Medulla oblongata (tissue), 1 donor: ENCODE data around the gene STAT1.

Experiments
- DNase-seq: peaks from one replicate; pipeline ENCODE4 v3.0.0-alpha.2; 2015; ENCODE audit errors: extremely low spot score

STAT1 gene

DNA sequence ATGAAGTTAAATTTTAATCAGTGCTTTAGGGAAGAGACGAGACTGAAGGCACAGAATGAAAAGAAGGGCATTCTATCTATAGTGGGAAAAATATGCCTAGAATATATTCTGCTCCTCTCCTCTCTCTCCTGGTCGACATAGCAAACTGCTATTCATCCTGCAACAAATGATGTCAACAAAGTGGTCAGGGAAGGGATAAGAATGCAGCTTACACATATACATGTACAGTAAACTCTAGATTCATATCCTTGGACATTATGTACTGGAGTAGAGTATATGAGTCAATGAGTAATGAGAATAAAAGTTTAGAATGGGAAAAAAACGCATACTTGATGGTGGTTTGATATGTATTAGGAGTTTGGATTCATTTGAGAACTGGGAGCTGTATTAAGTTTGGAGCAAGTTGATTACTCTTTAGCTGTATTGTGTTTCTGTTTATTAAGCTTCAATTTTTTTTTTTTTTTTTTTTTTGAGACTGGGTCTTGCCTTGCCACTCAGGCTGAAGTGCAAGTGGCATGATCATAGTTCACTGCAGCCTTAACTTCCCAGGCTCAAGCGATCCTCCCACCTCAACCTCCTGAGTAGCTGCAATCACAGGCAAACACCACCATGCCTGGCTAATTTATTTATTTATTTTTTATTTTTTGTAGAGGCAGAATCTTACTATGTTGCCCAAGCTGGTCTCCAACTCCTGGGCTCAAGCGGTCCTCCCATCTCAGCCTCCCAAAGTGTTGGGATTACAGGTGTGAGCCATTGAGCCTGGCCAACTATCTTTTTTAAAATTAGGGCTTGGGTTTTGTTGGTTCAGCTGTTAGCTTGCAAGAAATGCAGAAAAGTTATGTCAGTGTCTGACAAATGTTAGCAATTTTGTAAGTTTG lies 53.8 kb downstream of the STAT1 start:
- DNase-seq, result no peak

DNA sequence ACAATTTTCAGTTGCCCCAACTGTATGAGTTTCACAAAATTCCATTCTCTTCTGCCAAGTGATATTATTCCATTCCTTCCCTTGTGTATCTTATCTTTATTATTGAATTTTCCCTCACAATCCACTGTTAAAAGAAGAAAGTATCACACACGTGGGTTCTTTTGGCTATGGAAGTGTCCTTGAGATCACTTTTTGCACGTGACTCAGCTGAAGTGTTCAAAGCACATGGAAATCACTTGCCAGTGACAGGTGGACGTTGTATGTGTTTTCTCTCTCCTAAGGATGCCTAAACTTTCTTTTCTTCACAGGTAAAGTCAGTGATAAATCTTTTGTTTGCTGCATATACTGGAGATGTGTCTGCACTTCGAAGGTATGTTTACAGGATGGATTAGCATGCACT lies 60.7 kb downstream of the STAT1 start:
- no peak for DNase-seq

- no peak for DNase-seq
Observed at GRCh38 chr2:190950566-190950991, 63.4 kb downstream of the STAT1 start.

DNA sequence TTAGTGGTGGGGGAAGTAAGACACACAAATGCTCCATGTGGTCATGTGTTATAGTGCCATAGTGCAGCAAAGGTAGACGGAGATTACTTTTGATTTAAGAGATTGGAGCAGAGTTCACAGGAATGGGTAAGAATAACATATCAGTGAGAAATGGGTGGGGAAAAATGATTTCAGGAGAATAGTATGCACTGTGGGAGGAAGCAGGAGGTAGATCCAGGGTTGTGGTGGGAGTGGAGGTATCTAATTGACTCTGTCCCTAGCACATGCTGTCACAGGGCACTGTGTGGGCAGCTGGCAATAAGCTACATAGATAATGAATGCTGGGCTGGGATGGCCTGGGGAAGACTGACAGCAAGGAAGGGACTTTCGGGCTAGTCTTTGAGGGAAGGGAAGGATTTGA lies 65.3 kb downstream of the STAT1 start:
- no peak for DNase-seq

- no peak for DNase-seq
Observed at GRCh38 chr2:190947711-190948251, 66.2 kb downstream of the STAT1 start.

GRCh38 chr2:190947141-190947540 lies 66.8 kb downstream of the STAT1 start:
- DNase-seq, result no peak

- no peak for DNase-seq
Observed at GRCh38 chr2:190943706-190944105, 70.3 kb downstream of the STAT1 start.

DNA sequence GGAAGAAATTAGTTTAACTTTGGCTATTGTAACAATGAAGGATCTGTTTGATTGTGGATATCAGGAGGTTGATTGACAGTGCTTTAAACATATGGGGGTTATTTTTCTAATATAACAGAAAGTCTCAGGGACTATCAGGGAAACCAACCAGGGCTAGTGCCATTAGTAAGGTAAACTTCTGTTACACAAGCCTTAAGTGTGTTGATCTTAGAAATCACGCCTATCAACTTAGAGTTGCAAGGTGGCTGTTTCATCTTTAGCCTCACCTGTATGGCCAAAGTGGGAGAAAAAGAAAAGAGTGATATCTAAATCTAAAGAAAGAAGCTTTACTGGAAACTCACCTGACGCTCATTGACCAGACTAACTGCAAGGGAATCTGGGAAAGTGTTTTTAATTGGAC lies 71.3 kb downstream of the STAT1 start:
- DNase-seq, result no peak

DNA sequence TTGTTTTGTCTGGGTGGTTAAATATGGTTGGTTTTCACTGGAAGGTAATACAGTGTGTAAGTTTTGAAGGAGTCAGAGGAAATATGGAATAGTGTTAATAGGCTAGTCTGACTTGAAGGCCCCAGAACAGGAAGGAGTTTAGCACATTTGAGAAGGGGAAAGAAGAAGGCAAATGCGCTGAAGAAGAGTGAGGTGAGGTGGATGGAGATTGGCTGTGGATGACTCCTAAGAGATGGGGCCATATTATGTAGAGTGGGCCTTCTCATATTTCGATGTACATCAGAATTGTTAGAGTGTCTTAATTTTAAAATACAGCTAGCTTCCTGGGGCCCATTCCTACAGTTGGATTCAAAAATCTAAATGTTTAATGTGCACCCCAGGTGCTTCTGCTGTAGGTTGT lies 72.4 kb downstream of the STAT1 start:
- DNase-seq, result no peak

- no peak for DNase-seq
Observed at GRCh38 chr2:190940454-190940853, 73.5 kb downstream of the STAT1 start.

DNA sequence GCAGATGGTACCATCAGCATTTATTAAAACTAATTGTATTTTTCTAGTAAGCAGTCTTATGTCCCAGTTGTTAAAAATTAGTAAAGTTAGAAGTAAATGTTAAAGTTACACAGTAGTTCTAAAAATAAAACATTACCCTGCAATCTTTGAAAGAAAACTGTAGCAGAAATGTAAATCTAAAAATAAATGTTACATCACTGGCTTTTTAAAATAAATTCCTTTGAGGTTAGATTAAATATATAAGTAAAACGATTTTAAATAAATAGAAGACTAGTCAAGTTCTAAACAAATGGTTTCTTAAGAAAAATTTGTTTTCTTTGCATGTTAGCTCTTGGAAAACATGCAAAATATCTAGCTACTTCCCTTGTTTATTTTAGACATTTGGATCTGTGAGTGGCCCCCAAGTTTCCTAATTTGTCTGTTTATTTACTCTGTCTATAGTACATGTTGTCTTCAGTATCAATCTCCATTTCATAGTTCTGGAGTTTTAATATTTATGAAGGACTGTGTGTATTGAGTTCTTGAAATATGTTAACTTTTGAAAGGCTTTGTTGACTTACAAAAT lies 75.1 kb downstream of the STAT1 start:
- DNase-seq, result no peak

- no peak for DNase-seq
Observed at GRCh38 chr2:190935054-190935453, 78.9 kb downstream of the STAT1 start.

DNA sequence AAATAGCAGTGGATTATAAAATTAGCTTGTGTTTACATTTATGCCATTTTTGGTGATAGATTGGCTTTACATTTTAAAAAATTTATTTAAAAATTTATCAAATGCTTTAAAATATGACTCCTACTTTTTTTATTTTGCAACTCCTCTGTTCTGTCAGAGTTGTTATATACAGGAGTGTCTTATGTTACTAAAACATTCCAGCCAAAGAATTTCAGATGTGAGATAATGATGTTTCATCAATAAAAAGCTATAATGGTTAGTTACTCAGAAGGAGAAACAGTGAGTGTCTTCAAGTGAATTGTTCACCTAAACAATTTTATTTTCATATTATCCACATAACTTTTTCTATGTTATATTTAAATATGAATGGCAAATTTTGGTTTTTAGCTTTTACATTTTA lies 80.6 kb downstream of the STAT1 start:
- DNase-seq, result no peak

DNA sequence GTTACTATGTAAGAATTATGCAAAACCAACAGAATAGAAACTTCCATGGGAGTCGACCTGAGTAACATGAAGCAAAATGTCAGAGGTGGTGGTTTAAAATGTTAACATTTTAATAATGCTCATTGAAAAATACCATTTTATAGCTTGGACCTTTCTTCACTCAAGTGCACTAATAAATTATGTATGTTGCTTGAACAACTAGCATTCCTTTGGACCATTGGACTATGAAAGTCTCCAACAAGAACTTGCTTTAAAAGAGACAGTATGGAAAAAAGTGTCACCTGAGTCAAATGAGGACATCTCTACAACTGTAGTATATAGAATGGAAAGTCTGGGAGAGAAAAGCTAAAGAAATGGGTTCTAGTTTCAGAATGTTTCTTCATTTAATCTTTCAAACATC lies 81.5 kb downstream of the STAT1 start:
- no peak for DNase-seq

- no peak for DNase-seq
Observed at GRCh38 chr2:190930411-190930810, 83.6 kb downstream of the STAT1 start.

DNA sequence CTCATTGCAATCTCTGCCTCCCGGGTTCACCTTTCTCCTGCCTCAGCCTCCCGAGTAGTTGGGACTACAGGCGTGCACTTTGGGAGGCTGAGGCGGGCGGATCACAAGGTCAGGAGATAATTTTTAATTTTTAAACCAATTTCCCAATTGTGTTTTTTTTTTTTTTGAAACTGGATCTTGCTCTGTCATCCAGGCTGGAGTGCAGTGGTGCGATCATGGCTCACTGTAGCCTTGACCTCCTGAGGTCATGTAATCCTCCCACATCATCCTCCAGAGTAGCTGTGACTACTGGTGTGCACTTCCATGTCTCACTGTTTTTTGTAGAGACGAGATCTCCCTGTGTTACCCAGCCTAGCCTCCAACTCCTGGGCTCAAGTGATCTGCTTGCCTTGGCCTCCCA lies 84.1 kb downstream of the STAT1 start:
- no peak for DNase-seq

DNA sequence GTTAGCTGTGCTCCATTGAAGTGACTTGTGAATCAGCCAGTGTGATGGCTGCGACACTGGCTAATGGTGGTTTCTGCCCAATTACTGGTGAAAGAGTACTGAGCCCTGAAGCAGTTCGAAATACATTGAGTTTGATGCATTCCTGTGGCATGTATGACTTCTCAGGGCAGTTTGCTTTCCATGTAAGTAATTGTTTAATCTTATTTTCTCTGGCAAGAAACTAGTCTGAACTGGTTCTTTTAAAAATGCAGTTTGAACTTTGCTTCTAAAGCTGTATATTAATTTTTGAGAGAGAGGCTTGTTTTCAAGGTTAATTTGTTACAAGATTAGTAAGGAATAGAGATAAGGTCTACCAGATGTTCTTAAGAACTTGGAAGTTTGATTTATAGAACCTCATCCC lies 86.7 kb downstream of the STAT1 start:
- no peak for DNase-seq

GRCh38 chr2:190922376-190922775 lies 91.6 kb downstream of the STAT1 start:
- DNase-seq, result no peak

- DNase-seq, result no peak
Observed at GRCh38 chr2:190920085-190920484, 93.9 kb downstream of the STAT1 start.
